SK-N-MC (cell line): ENCODE data around the gene HCN3.
"Not testable (repeated sequence)": the region's sequence is repeated elsewhere in the genome, so short reads cannot be mapped to it uniquely, and the experiment has no call there.

Source experiments
- DNase-seq: peaks from one replicate; pipeline ENCODE4 v3.0.0-alpha.2; 2011; ENCODE audit warnings: low read depth, low spot score
- H3K27ac ChIP-seq: fragments of 200-600 bp; sonication (generic); 2 replicates; pipeline ENCODE4 v1.5.1; 2016; ENCODE audit warnings: mixed run types
- H3K36me3 ChIP-seq: fragments of 200-600 bp; sonication (generic); 2 replicates; pipeline ENCODE4 v1.6.1; 2017; ENCODE audit warnings: antibody characterized with exemption, low read length, mixed read lengths; ENCODE audit not compliant: insufficient read depth
- H3K4me3 ChIP-seq: fragments of 200-600 bp; sonication (generic); 2 replicates; pipeline ENCODE4 v1.5.1; 2016
- H3K9ac ChIP-seq: fragments of 200-600 bp; sonication (generic); 2 replicates; pipeline ENCODE4 v1.8.0; 2017; ENCODE audit warnings: mixed run types, mixed read lengths; ENCODE audit not compliant: insufficient read length
- H3K9me3 ChIP-seq: fragments of 200-600 bp; sonication (generic); 2 replicates; pipeline ENCODE4 v1.6.1; 2017; ENCODE audit warnings: low read depth, mild to moderate bottlenecking, antibody characterized with exemption, low read length, moderate library complexity, mixed read lengths
- EZH2 ChIP-seq: fragments of 200-600 bp; sonication (generic); IDR thresholded peaks from one replicate; pipeline ENCODE4 v1.6.1; 2017; ENCODE audit warnings: antibody characterized with exemption
- FOXP2 ChIP-seq: optimal IDR thresholded peaks from 2 replicates; pipeline ENCODE3; 2011; ENCODE audit warnings: mild to moderate bottlenecking, moderate library complexity; ENCODE audit not compliant: insufficient read depth; ENCODE audit errors: extremely low read length, control extremely low read depth
- POLR2AphosphoS5 ChIP-seq: IDR thresholded peaks from 2 replicates; pipeline ENCODE4 v1.6.1; 2012; ENCODE audit warnings: mild to moderate bottlenecking, low read depth, low read length, borderline replicate concordance

HCN3 gene

GRCh38 chr1:155242805-155243358 is 34.4 kb upstream of the HCN3 start:
- peak overlapping the region; percentile 72; the same call in 1 of the 2 replicates for H3K4me3 ChIP-seq
- H3K27ac ChIP-seq = peak overlapping the region; percentile 98
- no peak for TF ChIP-seq EZH2
- TF ChIP-seq POLR2AphosphoS5 = no peak
- TF ChIP-seq FOXP2 = no peak
- no peaks in the 10 kb centered on the region for H3K9me3 ChIP-seq
- no peak for DNase-seq
- no peak overlapping the region for H3K9ac ChIP-seq
- H3K36me3 ChIP-seq = peaks cover 2% of the 10 kb centered on the region; the same call in 1 of the 2 replicates

DNA sequence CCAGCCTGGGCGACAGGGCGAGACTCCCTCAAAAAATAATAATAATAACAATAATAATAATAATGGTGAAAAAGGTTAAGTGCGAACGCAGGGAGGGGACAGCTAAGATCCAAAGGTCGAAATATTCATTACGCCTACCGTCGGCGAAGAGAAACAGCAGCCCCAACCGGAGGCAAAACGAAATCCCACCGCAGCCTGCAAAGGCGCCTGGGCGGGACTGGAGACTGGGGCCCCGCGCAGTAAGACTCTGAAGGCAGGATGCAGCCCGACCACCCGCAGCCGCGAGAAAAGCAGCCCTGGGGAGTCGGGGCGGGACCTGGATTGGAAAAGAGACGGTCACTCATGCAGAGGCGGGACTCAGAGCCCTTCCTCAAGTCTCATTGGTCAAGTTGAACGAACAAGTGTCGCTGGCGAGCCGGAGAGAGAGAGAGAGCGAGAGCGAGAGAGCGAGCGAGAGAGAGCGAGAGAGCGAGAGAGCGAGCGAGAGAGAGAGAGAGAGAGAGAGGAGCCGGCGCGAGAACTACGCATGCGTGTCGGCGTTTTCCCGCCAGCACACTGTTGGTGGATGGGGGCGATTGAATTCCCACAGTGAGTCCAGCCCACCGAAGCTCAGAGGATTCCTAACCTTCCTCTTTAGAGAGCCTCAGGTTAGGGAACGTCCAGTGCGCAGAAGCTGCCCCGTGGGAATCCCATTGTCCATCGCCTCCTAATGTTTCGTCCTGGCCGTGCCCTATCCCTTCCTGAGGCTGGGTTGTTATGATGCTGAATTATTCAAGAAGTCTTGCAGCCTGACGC is 32.7 kb upstream of the HCN3 start:
- Histone ChIP-seq H3K4me3 (peak overlapping the region; percentile 72), H3K27ac (peak overlapping the region; percentile 98), H3K36me3 (peaks cover 7% of the 10 kb centered on the region; the same call in 1 of the 2 replicates), H3K9ac (peak overlapping the region; percentile 85), H3K9me3 (no peaks in the 10 kb centered on the region)
- TF ChIP-seq EZH2 (no peak), POLR2AphosphoS5 (peak; percentile 93), FOXP2 (peak; percentile 19)
- peak; percentile 95 for DNase-seq

DNA sequence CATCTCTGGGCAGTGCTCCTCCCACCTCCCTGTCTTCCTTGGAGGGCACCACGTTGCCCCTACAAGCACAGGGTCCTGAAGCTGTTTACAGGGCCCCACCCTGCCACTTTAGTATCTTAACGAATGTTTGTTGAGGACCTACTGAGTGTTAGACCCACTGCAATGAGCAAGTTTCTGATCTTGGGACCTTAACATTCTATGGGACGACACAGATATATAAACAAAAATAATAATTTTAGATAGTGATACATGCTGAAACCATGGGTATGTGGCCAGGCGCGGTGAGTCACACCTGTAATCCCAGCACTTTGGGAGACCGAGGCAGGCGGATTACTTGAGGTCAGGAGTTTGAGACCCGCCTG is 32.1 kb upstream of the HCN3 start:
- no peak for DNase-seq
- peaks cover 7% of the 10 kb centered on the region; the same call in 1 of the 2 replicates for H3K36me3 ChIP-seq
- peak overlapping the region; percentile 72 for H3K4me3 ChIP-seq
- H3K9ac ChIP-seq = peak overlapping the region; percentile 85
- peak overlapping the region; percentile 98 for H3K27ac ChIP-seq
- TF ChIP-seq FOXP2 (no peak), POLR2AphosphoS5 (no peak), EZH2 (no peak)
- no peaks in the 10 kb centered on the region for H3K9me3 ChIP-seq

DNA sequence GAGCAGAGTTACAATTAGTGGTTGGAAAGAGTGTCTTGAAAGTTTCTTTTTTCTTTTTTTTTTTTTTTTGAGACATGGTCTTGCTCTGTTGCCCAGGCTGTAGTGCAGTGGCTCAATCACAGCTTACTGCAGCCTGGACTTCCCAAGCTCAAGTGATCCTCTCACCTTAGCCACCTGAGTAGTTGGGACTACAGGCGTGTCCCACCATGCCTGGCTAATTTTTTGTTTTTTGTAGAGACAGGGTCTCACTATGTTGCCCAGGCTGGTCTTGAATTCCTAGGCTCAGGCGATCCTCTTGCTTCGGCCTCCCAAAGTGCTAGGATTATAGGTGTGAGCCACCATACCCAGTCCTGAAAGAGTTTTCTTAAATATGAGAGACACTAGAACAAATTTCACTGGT is 30.5 kb upstream of the HCN3 start:
- H3K9me3 ChIP-seq, DNase-seq, H3K4me3 ChIP-seq, H3K27ac ChIP-seq, H3K9ac ChIP-seq, H3K36me3 ChIP-seq: not testable (repeated sequence)

DNA sequence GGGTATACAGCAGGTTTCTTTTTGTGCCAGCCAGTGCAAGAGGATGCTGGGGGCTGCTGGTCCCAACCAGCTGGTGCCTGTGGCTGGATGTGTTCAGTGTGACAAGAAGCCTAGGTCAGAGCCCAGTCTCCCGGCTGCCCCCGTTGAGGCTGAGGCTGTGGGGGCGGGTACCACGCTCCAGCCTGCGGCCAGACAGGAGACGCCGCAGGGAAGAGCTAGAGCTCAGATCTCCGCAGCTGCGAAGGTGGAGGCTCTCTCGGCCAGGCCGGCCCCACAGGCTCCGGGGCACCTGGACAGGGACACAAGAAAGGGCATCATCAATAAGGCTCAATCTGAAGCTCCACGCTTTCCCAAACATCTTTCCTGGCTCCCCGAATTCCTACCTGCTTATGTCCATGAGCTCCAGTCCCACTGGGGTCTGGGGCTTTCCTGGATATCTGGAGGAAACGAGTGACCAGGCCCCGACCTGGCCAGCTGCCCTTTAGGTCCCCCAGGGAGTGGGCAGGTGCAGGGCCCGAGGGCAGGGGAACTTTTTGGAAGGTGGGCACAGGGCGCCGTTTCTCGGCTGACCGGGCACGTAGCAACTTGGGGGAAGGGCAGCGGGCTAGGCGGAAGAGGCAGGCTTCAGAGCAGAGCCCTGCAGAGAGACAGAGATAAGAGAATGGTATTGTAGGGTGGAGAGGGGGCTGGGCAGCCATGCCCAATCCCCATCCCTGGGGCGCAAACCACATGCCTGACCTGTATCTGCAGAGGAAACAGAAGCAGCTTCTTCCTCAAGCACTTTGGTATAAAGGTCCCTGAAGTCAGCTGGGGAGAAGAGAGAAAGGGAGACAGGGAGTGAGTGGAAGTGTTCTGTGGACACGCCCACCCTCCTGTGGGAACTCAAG is 29.4 kb upstream of the HCN3 start:
- TF ChIP-seq EZH2 (no peak), FOXP2 (no peak), POLR2AphosphoS5 (no peak)
- Histone ChIP-seq H3K27ac (no peak overlapping the region), H3K4me3 (no peak overlapping the region), H3K36me3 (peaks cover 7% of the 10 kb centered on the region; the same call in 1 of the 2 replicates), H3K9me3 (no peaks in the 10 kb centered on the region), H3K9ac (no peak overlapping the region)
- DNase-seq = no peak

GRCh38 chr1:155250246-155250632 is 27.0 kb upstream of the HCN3 start:
- no peak overlapping the region for H3K9ac ChIP-seq
- H3K9me3 ChIP-seq = no peaks in the 10 kb centered on the region
- TF ChIP-seq EZH2 (no peak), POLR2AphosphoS5 (no peak)
- DNase-seq = no peak
- no peak overlapping the region for H3K4me3 ChIP-seq
- peaks cover 7% of the 10 kb centered on the region; the same call in 1 of the 2 replicates for H3K36me3 ChIP-seq
- H3K27ac ChIP-seq = no peak overlapping the region

GRCh38 chr1:155250633-155251449 is 26.4 kb upstream of the HCN3 start:
- no peak overlapping the region for H3K9ac ChIP-seq
- no peak overlapping the region for H3K4me3 ChIP-seq
- peaks cover 7% of the 10 kb centered on the region; the same call in 1 of the 2 replicates for H3K36me3 ChIP-seq
- peak; percentile 82 for DNase-seq
- TF ChIP-seq FOXP2 (no peak), EZH2 (no peak), POLR2AphosphoS5 (no peak)
- H3K9me3 ChIP-seq = no peaks in the 10 kb centered on the region
- H3K27ac ChIP-seq = no peak overlapping the region
